ENCODE measurements around the gene SRBD1. TPM values are rescaled to one million over a fixed set of nuclear protein-coding genes. Genes with fewer than 3 reads are reported as not detected.

The SRBD1 gene
- total and polyA plus RNA-seq, 8 donors, result 13.4 to 20.0 (median 17.6) TPM

DNA sequence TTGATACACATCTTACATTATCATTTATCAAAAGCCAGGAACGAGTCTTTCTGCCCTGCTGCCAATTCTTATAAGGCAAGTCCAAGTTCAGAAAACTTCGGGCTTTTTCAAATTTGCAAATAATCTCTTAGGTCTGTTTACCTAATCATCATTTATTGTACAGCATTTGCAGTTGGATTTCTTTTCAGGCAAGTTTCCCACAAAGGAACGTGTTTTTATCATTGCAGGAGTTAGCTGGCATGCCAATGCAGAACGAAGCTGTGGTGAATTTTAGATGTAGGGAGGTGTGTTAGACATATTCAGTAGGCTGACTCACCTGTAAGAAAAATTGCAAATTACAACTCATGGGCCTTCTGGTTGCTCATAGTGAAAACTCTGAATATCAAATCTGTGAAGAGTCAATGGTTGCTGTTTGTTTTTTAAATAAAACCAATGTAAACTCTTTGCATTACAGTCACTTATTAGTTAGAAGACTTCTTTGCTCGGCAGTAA lies 209.6 kb downstream of the SRBD1 start:
- H3K4me1 ChIP-seq, result no peaks in the 10 kb centered on the region
- H3K4me3 ChIP-seq, result no peak overlapping the region
- TF ChIP-seq, protein P1, sequence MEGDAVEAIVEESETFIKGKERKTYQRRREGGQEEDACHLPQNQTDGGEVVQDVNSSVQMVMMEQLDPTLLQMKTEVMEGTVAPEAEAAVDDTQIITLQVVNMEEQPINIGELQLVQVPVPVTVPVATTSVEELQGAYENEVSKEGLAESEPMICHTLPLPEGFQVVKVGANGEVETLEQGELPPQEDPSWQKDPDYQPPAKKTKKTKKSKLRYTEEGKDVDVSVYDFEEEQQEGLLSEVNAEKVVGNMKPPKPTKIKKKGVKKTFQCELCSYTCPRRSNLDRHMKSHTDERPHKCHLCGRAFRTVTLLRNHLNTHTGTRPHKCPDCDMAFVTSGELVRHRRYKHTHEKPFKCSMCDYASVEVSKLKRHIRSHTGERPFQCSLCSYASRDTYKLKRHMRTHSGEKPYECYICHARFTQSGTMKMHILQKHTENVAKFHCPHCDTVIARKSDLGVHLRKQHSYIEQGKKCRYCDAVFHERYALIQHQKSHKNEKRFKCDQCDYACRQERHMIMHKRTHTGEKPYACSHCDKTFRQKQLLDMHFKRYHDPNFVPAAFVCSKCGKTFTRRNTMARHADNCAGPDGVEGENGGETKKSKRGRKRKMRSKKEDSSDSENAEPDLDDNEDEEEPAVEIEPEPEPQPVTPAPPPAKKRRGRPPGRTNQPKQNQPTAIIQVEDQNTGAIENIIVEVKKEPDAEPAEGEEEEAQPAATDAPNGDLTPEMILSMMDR (IDR thresholded peaks at IDR 0.05), result no peak
- H3K9me3 ChIP-seq, result no peaks in the 10 kb centered on the region
- DNase-seq, result no peak
- H3K27ac ChIP-seq, result no peak overlapping the region
- H3K27me3 ChIP-seq, result no peaks in the 10 kb centered on the region
- intact Hi-C loops (cut with DNase I), result no loop called here
- peaks cover 0 to 5% of the 10 kb centered on the region in 2 donors for H3K36me3 ChIP-seq
- ATAC-seq, result no peak

DNA sequence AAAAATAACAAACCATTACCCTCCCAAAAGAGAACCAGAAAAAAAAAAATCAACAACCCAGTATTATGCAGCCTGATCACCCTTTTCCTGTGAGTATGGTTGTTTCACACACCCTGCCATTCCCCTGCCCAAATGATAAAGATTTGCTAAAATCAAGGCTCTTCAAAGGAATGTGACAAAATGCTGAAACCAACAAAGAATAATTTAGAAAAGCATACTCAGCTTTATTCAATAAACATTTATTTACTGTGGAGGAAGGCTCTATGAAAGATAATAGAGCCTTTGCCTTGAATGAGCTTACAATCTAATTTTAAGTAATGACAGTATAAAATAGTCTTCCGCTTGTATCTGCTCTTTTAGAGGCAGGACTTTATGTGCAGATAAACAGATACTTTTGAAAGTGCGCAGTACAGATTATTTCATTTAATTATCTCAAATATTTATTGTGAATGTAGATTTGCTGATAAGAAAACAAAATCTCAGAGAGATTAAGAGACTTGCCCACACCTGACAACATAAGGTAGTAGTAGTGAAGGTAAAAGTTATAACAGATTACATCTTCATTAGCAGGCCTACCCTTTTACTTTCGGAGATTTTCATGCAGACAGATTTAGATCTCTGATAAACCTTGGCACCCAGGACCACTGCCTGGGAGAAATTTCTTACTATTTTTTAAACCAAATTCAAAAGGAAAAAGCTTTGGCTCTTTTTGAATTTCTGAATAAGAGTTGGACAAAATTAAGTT lies 211.9 kb downstream of the SRBD1 start:
- ATAC-seq (no peak), DNase-seq (no peak)
- H3K27me3 ChIP-seq, result no peaks in the 10 kb centered on the region
- peaks cover 0 to 5% of the 10 kb centered on the region in 2 donors for H3K36me3 ChIP-seq
- TF ChIP-seq, protein P1 (IDR thresholded peaks at IDR 0.05), result no peak
- H3K27ac ChIP-seq, result no peak overlapping the region
- H3K4me3 ChIP-seq, result no peak overlapping the region
- no peaks in the 10 kb centered on the region for H3K9me3 ChIP-seq
- intact Hi-C loops (cut with DNase I), result no loop called here
- H3K4me1 ChIP-seq, result no peaks in the 10 kb centered on the region

DNA sequence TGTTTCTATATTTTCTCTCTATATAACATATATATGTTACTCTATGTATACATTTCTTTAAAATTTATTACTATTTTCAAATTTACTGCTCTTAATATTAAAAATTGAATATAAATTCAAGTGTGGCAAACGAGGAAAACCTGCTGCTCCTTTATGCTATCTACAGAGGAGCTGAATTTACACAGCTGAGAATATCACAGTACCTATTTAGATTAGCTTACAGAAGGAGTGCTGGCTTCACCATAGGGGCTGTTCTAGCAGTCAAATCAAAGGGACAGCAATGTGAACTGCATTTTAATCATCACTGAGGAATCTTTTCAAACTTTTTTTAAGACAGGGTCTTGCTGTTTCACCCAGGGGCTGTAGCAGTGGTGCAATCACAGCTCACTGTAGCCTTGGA lies 213.8 kb downstream of the SRBD1 start:
- H3K27me3 ChIP-seq, result no peaks in the 10 kb centered on the region
- intact Hi-C loops (cut with DNase I), result no loop called here
- TF ChIP-seq, protein P1 (IDR thresholded peaks at IDR 0.05), result no peak
- no peak for DNase-seq
- peaks cover 0 to 10% of the 10 kb centered on the region in 2 donors for H3K36me3 ChIP-seq
- H3K4me1 ChIP-seq, result no peaks in the 10 kb centered on the region
- H3K4me3 ChIP-seq, result no peak overlapping the region
- no peak for ATAC-seq
- H3K9me3 ChIP-seq, result no peaks in the 10 kb centered on the region
- no peak overlapping the region for H3K27ac ChIP-seq

DNA sequence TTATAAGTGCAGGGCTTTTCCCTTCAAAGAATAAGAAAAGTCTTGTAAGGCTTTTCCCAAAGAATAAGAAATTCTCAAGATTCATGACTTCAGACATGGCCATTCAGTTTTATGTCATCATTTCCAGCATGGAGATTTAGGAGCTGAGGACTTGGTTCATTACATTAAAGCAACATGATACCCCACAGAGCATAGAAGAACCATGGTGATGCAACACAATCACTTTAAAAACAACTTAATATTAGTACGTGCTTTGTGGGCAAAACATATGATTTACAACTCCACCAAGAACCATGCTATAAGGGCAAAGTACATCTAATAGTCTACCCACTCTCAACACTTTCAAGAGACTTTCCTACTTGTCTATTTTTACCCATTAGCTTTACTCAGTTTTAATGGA lies 214.4 kb downstream of the SRBD1 start:
- DNase-seq, result no peak

DNA sequence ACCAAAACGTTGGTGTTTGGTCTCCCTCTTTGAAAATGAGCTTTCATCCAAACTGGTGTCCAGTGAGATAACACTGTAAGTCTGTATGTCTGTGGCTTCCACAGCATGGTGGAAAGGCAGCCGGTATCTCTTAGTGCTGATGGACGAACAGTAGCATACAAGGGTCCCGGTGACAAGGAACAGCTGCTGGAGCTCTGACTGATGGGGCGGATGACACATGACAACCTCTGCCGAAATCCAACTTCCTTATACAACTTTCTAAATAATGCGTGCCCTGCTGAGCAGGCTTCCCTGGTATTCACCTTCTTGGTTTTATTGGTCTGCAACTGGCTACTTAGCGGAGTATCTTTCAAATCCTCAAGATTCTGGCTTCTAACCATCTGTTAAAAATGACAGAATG lies 216.2 kb downstream of the SRBD1 start:
- Histone ChIP-seq H3K4me1 (no peaks in the 10 kb centered on the region), H3K4me3 (no peak overlapping the region), H3K27me3 (no peaks in the 10 kb centered on the region), H3K36me3 (peaks cover 0 to 6% of the 10 kb centered on the region in 2 donors), H3K9me3 (no peaks in the 10 kb centered on the region), H3K27ac (no peak overlapping the region)
- no peak for ATAC-seq
- TF ChIP-seq, protein P1 (IDR thresholded peaks at IDR 0.05), result no peak
- no peak for DNase-seq
- intact Hi-C loops (cut with DNase I), result no loop called here

More for the DNA sequence above, 214.4 kb downstream of the SRBD1 start:
- Histone ChIP-seq H3K4me1 (no peaks in the 10 kb centered on the region), H3K36me3 (peaks cover 0 to 10% of the 10 kb centered on the region in 2 donors), H3K9me3 (no peaks in the 10 kb centered on the region), H3K4me3 (no peak overlapping the region), H3K27me3 (no peaks in the 10 kb centered on the region), H3K27ac (no peak overlapping the region)
- intact Hi-C loops (cut with DNase I), result no loop called here
- TF ChIP-seq, protein P1 (IDR thresholded peaks at IDR 0.05), result no peak
- no peak for ATAC-seq

All from left lung (tissue), 10 donors.